ENCODE results near the gene CD109.

GRCh38 chr6:73803562-73804241, 107.7 kb downstream of the CD109 start:
- TF ChIP-seq CTCF (IDR thresholded peaks at IDR 0.05; ENCODE audit: low read depth, low read length) (peak; percentile 74), POLR2A (IDR thresholded peaks at IDR 0.05; ENCODE audit: extremely low read depth, insufficient read length) (no peak)

Measured in NB4 (cell line).